HEK293 (cell line): ENCODE results near the gene HLA-DPB1.

Experiments used
- KLF16 ChIP-seq: fragments of 450-650 bp; formaldehyde crosslinking; IDR thresholded peaks from 2 replicates; pipeline ENCODE4 v1.5.1; 2017; ENCODE audit warnings: missing biosample characterization, missing genetic modification characterization
- KLF9 ChIP-seq: fragments of 450-650 bp; formaldehyde crosslinking; IDR thresholded peaks from 2 replicates; pipeline ENCODE4 v1.5.1; 2016; ENCODE audit warnings: missing biosample characterization, missing genetic modification characterization, low read depth
- SP3 ChIP-seq: fragments of 450-650 bp; formaldehyde crosslinking; IDR thresholded peaks from 2 replicates; pipeline ENCODE4 v1.5.1; 2016; ENCODE audit warnings: missing biosample characterization, missing genetic modification characterization
- ZBTB17 ChIP-seq: fragments of 450-650 bp; formaldehyde crosslinking; IDR thresholded peaks from 2 replicates; pipeline ENCODE4 v1.5.1; 2016; ENCODE audit warnings: missing biosample characterization, missing genetic modification characterization
- ZBTB7A ChIP-seq: fragments of 450-650 bp; formaldehyde crosslinking; IDR thresholded peaks from 2 replicates; pipeline ENCODE4 v1.5.1; 2016; ENCODE audit warnings: low read depth, missing biosample characterization, missing genetic modification characterization
- ZNF146 ChIP-seq: fragments of 450-650 bp; formaldehyde crosslinking; IDR thresholded peaks from 2 replicates; pipeline ENCODE4 v1.5.1; 2016; ENCODE audit warnings: missing biosample characterization, missing genetic modification characterization
- ZNF214 ChIP-seq: fragments of 450-650 bp; formaldehyde crosslinking; IDR thresholded peaks from 2 replicates; pipeline ENCODE4 v1.5.1; 2017; ENCODE audit warnings: missing biosample characterization, mild to moderate bottlenecking, missing genetic modification characterization, borderline replicate concordance
- ZNF23 ChIP-seq: fragments of 450-650 bp; formaldehyde crosslinking; IDR thresholded peaks from 2 replicates; pipeline ENCODE4 v1.5.1; 2016; ENCODE audit warnings: missing biosample characterization, missing genetic modification characterization, borderline replicate concordance
- ZNF292 ChIP-seq: fragments of 450-650 bp; formaldehyde crosslinking; IDR thresholded peaks from 2 replicates; pipeline ENCODE4 v1.5.1; 2016; ENCODE audit warnings: low read depth, missing biosample characterization, missing genetic modification characterization, borderline replicate concordance
- ZNF354C ChIP-seq: fragments of 450-650 bp; formaldehyde crosslinking; IDR thresholded peaks from 2 replicates; pipeline ENCODE4 v1.5.1; 2016; ENCODE audit warnings: missing biosample characterization, missing genetic modification characterization, low read depth, borderline replicate concordance
- ZNF473 ChIP-seq: fragments of 450-650 bp; formaldehyde crosslinking; IDR thresholded peaks from 2 replicates; pipeline ENCODE4 v1.5.1; 2017; ENCODE audit warnings: missing biosample characterization, missing genetic modification characterization
- ZNF48 ChIP-seq: fragments of 450-650 bp; formaldehyde crosslinking; IDR thresholded peaks from 2 replicates; pipeline ENCODE4 v1.5.1; 2016; ENCODE audit warnings: missing biosample characterization, missing genetic modification characterization
- ZNF501 ChIP-seq: fragments of 450-650 bp; formaldehyde crosslinking; IDR thresholded peaks from 2 replicates; pipeline ENCODE4 v1.5.1; 2016; ENCODE audit warnings: missing biosample characterization, missing genetic modification characterization
- ZNF544 ChIP-seq: fragments of 450-650 bp; formaldehyde crosslinking; IDR thresholded peaks from 2 replicates; pipeline ENCODE4 v1.5.0; 2017; ENCODE audit warnings: missing biosample characterization, missing genetic modification characterization
- ZNF621 ChIP-seq: fragments of 450-650 bp; formaldehyde crosslinking; IDR thresholded peaks from 2 replicates; pipeline ENCODE4 v1.5.1; 2017; ENCODE audit warnings: missing biosample characterization, missing genetic modification characterization
- ZNF658 ChIP-seq: fragments of 450-650 bp; formaldehyde crosslinking; IDR thresholded peaks from 2 replicates; pipeline ENCODE4; 2016; ENCODE audit warnings: missing biosample characterization, missing genetic modification characterization
- ZNF747 ChIP-seq: fragments of 450-650 bp; formaldehyde crosslinking; IDR thresholded peaks from 2 replicates; pipeline ENCODE4 v1.5.1; 2016; ENCODE audit warnings: missing biosample characterization, missing genetic modification characterization
- ZNF768 ChIP-seq: fragments of 450-650 bp; formaldehyde crosslinking; IDR thresholded peaks from 2 replicates; pipeline ENCODE4 v1.5.1; 2018; ENCODE audit warnings: missing biosample characterization, mild to moderate bottlenecking, missing genetic modification characterization
- ZSCAN23 ChIP-seq: fragments of 450-650 bp; formaldehyde crosslinking; IDR thresholded peaks from 2 replicates; pipeline ENCODE4 v1.5.1; 2016; ENCODE audit warnings: missing biosample characterization, missing genetic modification characterization
- ZXDB ChIP-seq: fragments of 450-650 bp; formaldehyde crosslinking; IDR thresholded peaks from 2 replicates; pipeline ENCODE4 v1.5.1; 2016; ENCODE audit warnings: missing biosample characterization, missing genetic modification characterization
- TF ChIP-seq, protein P1 (sequence below): IDR thresholded peaks from 2 replicates; pipeline ENCODE4 v1.6.1; 2011; ENCODE audit warnings: mild to moderate bottlenecking, low read depth, low read length, borderline replicate concordance
- TF ChIP-seq, protein P2 (sequence below): fragments of 450-650 bp; formaldehyde crosslinking; IDR thresholded peaks from 2 replicates; pipeline ENCODE4 v1.5.1; 2016; ENCODE audit warnings: missing biosample characterization, missing genetic modification characterization
- TF ChIP-seq, protein P3 (sequence below): fragments of 450-650 bp; formaldehyde crosslinking; conservative IDR thresholded peaks from 2 replicates; pipeline ENCODE4 v1.5.1; 2016; ENCODE audit warnings: low read depth, missing biosample characterization, missing genetic modification characterization
- TF ChIP-seq, protein P4 (sequence below): fragments of 450-650 bp; formaldehyde crosslinking; IDR thresholded peaks from 2 replicates; pipeline ENCODE4 v1.5.1; 2016; ENCODE audit warnings: missing biosample characterization, missing genetic modification characterization
- TF ChIP-seq, protein P5 (sequence below): fragments of 450-650 bp; IDR thresholded peaks from 2 replicates; pipeline ENCODE4 v1.5.1; 2018; ENCODE audit warnings: missing biosample characterization, missing genetic modification characterization
- TF ChIP-seq, protein P6 (sequence below): fragments of 450-650 bp; formaldehyde crosslinking; IDR thresholded peaks from 2 replicates; pipeline ENCODE4 v1.5.1; 2017; ENCODE audit warnings: missing biosample characterization, mild to moderate bottlenecking, missing genetic modification characterization, moderate library complexity
- TF ChIP-seq, protein P7 (sequence below): fragments of 450-650 bp; formaldehyde crosslinking; IDR thresholded peaks from 2 replicates; pipeline ENCODE4 v1.5.1; 2016; ENCODE audit warnings: missing biosample characterization, missing genetic modification characterization, borderline replicate concordance

Gene HLA-DPB1

DNA sequence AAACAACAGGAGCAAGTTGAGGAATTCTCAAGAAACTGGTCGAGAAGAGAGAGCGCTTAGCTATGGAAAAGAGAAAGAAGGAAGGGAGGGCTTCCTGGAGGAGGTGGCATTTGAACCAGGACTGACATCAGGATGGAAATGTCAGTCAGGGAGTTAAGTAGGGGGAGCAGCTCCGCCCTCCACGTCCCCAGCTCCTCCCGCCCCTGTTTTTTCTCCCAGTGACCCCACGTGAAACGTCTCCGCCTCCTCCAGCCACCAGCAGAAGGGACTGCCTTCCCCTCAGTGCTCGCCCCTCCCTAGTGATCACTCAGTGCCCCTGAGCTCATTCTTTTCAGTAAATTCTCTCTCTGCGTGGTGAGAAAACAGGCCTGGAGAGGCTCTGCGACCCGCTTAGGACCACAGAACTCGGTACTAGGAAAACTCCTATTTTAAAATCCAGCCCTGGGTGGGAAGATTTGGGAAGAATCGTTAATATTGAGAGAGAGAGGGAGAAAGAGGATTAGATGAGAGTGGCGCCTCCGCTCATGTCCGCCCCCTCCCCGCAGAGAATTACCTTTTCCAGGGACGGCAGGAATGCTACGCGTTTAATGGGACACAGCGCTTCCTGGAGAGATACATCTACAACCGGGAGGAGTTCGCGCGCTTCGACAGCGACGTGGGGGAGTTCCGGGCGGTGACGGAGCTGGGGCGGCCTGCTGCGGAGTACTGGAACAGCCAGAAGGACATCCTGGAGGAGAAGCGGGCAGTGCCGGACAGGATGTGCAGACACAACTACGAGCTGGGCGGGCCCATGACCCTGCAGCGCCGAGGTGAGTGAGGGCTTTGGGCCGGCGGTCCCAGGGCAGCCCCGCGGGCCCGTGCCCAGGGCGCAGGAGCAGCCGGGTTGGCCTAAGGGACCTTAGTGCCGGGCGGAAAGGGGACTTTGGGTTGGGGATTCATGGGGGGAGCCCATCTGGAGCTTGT is 4.6 kb downstream of the HLA-DPB1 start (continued):
- TF ChIP-seq, protein P1, sequence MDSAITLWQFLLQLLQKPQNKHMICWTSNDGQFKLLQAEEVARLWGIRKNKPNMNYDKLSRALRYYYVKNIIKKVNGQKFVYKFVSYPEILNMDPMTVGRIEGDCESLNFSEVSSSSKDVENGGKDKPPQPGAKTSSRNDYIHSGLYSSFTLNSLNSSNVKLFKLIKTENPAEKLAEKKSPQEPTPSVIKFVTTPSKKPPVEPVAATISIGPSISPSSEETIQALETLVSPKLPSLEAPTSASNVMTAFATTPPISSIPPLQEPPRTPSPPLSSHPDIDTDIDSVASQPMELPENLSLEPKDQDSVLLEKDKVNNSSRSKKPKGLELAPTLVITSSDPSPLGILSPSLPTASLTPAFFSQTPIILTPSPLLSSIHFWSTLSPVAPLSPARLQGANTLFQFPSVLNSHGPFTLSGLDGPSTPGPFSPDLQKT: no peak
- peak; percentile 86 for TF ChIP-seq ZNF501 (tag by site-specific recombination)
- no peak for TF ChIP-seq ZNF544 (tag by site-specific recombination)
- TF ChIP-seq, protein P2, sequence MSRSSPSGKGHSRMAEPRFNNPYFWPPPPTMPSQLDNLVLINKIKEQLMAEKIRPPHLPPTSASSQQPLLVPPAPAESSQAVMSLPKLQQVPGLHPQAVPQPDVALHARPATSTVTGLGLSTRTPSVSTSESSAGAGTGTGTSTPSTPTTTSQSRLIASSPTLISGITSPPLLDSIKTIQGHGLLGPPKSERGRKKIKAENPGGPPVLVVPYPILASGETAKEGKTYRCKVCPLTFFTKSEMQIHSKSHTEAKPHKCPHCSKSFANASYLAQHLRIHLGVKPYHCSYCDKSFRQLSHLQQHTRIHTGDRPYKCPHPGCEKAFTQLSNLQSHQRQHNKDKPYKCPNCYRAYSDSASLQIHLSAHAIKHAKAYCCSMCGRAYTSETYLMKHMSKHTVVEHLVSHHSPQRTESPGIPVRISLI (tag by site-specific recombination): peak; percentile 75; the same call in 1 of the 2 replicates
- TF ChIP-seq ZBTB17 (tag by site-specific recombination): peak; percentile 74
- TF ChIP-seq, protein P3, sequence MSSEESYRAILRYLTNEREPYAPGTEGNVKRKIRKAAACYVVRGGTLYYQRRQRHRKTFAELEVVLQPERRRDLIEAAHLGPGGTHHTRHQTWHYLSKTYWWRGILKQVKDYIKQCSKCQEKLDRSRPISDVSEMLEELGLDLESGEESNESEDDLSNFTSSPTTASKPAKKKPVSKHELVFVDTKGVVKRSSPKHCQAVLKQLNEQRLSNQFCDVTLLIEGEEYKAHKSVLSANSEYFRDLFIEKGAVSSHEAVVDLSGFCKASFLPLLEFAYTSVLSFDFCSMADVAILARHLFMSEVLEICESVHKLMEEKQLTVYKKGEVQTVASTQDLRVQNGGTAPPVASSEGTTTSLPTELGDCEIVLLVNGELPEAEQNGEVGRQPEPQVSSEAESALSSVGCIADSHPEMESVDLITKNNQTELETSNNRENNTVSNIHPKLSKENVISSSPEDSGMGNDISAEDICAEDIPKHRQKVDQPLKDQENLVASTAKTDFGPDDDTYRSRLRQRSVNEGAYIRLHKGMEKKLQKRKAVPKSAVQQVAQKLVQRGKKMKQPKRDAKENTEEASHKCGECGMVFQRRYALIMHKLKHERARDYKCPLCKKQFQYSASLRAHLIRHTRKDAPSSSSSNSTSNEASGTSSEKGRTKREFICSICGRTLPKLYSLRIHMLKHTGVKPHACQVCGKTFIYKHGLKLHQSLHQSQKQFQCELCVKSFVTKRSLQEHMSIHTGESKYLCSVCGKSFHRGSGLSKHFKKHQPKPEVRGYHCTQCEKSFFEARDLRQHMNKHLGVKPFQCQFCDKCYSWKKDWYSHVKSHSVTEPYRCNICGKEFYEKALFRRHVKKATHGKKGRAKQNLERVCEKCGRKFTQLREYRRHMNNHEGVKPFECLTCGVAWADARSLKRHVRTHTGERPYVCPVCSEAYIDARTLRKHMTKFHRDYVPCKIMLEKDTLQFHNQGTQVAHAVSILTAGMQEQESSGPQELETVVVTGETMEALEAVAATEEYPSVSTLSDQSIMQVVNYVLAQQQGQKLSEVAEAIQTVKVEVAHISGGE: peak; percentile 72; the same call in 1 of the 2 replicates
- TF ChIP-seq ZNF23 (tag by site-specific recombination): no peak
- TF ChIP-seq, protein P4, sequence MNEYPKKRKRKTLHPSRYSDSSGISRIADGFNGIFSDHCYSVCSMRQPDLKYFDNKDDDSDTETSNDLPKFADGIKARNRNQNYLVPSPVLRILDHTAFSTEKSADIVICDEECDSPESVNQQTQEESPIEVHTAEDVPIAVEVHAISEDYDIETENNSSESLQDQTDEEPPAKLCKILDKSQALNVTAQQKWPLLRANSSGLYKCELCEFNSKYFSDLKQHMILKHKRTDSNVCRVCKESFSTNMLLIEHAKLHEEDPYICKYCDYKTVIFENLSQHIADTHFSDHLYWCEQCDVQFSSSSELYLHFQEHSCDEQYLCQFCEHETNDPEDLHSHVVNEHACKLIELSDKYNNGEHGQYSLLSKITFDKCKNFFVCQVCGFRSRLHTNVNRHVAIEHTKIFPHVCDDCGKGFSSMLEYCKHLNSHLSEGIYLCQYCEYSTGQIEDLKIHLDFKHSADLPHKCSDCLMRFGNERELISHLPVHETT (tag by site-specific recombination): 0 out of 2 replicates have a peak, but pooled peaks have one; percentile 9
- peak; percentile 19; the same call in 1 of the 2 replicates for TF ChIP-seq KLF9
- TF ChIP-seq ZNF214 (tag by site-specific recombination): no peak
- no peak for TF ChIP-seq ZSCAN23 (tag by site-specific recombination)
- peak; percentile 79 for TF ChIP-seq SP3 (tag by site-specific recombination)
- TF ChIP-seq KLF16 (tag by site-specific recombination): no peak
- TF ChIP-seq ZNF768 (tag by site-specific recombination): no peak
- TF ChIP-seq ZNF146 (tag by site-specific recombination): no peak
- TF ChIP-seq ZNF621 (tag by site-specific recombination): no peak
- TF ChIP-seq, protein P5, sequence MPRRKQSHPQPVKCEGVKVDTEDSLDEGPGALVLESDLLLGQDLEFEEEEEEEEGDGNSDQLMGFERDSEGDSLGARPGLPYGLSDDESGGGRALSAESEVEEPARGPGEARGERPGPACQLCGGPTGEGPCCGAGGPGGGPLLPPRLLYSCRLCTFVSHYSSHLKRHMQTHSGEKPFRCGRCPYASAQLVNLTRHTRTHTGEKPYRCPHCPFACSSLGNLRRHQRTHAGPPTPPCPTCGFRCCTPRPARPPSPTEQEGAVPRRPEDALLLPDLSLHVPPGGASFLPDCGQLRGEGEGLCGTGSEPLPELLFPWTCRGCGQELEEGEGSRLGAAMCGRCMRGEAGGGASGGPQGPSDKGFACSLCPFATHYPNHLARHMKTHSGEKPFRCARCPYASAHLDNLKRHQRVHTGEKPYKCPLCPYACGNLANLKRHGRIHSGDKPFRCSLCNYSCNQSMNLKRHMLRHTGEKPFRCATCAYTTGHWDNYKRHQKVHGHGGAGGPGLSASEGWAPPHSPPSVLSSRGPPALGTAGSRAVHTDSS (tag by site-specific recombination): no peak
- no peak for TF ChIP-seq ZNF473
- TF ChIP-seq ZNF48 (tag by site-specific recombination): no peak
- TF ChIP-seq ZNF658 (tag by site-specific recombination): no peak
- no peak for TF ChIP-seq ZBTB7A (tag by site-specific recombination)
- TF ChIP-seq ZNF292: no peak
- TF ChIP-seq, protein P6, sequence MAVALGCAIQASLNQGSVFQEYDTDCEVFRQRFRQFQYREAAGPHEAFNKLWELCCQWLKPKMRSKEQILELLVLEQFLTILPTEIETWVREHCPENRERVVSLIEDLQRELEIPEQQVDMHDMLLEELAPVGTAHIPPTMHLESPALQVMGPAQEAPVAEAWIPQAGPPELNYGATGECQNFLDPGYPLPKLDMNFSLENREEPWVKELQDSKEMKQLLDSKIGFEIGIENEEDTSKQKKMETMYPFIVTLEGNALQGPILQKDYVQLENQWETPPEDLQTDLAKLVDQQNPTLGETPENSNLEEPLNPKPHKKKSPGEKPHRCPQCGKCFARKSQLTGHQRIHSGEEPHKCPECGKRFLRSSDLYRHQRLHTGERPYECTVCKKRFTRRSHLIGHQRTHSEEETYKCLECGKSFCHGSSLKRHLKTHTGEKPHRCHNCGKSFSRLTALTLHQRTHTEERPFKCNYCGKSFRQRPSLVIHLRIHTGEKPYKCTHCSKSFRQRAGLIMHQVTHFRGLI (tag by site-specific recombination): no peak
- TF ChIP-seq ZXDB (tag by site-specific recombination): peak; percentile 80
- TF ChIP-seq ZNF747 (tag by site-specific recombination): no peak
- TF ChIP-seq, protein P7, sequence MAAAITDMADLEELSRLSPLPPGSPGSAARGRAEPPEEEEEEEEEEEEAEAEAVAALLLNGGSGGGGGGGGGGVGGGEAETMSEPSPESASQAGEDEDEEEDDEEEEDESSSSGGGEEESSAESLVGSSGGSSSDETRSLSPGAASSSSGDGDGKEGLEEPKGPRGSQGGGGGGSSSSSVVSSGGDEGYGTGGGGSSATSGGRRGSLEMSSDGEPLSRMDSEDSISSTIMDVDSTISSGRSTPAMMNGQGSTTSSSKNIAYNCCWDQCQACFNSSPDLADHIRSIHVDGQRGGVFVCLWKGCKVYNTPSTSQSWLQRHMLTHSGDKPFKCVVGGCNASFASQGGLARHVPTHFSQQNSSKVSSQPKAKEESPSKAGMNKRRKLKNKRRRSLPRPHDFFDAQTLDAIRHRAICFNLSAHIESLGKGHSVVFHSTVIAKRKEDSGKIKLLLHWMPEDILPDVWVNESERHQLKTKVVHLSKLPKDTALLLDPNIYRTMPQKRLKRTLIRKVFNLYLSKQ: no peak
- no peak for TF ChIP-seq ZNF354C
